GM19238 (cell line): Measurements from ENCODE around the gene NIT1.
A peak's percentile ranks its signal among the peaks of the same experiment; 100 is the strongest.

Experiments
- DNase-seq: peaks from one replicate; pipeline ENCODE4 v3.0.0; 2011; ENCODE audit warnings: low spot score; ENCODE audit not compliant: insufficient read length

NIT1 gene

GRCh38 chr1:161145832-161146231 lies 27.9 kb downstream of the NIT1 start:
- no peak for DNase-seq

GRCh38 chr1:161153176-161153575 lies 35.3 kb downstream of the NIT1 start:
- no peak for DNase-seq

GRCh38 chr1:161153682-161154337 lies 35.9 kb downstream of the NIT1 start, which contains the start of gene UFC1:
UFC1 (plus strand) TSS chr1:161153978; CDS start chr1:161153998, 20 bp downstream.
- peak; percentile 86 for DNase-seq

GRCh38 chr1:161157867-161158266 lies 40.0 kb downstream of the NIT1 start:
- DNase-seq, result no peak

GRCh38 chr1:161158316-161159010 lies 40.6 kb downstream of the NIT1 start:
- DNase-seq, result no peak

- DNase-seq, result peak; percentile 95
Observed at GRCh38 chr1:161159087-161159912, 41.4 kb downstream of the NIT1 start, which contains the start of gene USP21. USP21 (plus strand) TSS chr1:161159500; CDS start chr1:161160641, 1,141 bp downstream.

GRCh38 chr1:161159913-161160243 lies 42.0 kb downstream of the NIT1 start:
- DNase-seq, result no peak

- no peak for DNase-seq
Observed at GRCh38 chr1:161160671-161161145, 42.8 kb downstream of the NIT1 start.

GRCh38 chr1:161161652-161162051 lies 43.7 kb downstream of the NIT1 start:
- DNase-seq, result no peak

- DNase-seq, result no peak
Observed at GRCh38 chr1:161162052-161162451, 44.1 kb downstream of the NIT1 start.

GRCh38 chr1:161162806-161163205 lies 44.9 kb downstream of the NIT1 start:
- DNase-seq, result no peak

- DNase-seq, result no peak
Observed at GRCh38 chr1:161163793-161164192, 45.9 kb downstream of the NIT1 start.

- DNase-seq, result no peak
Observed at GRCh38 chr1:161164901-161165610, 47.2 kb downstream of the NIT1 start.

- peak; percentile 89 for DNase-seq
Observed at GRCh38 chr1:161165742-161166668, 48.1 kb downstream of the NIT1 start, which contains the start of gene PPOX. PPOX (plus strand) TSS chr1:161166426; CDS start chr1:161166848, 422 bp downstream.

- no peak for DNase-seq
Observed at GRCh38 chr1:161166669-161167548, 49.0 kb downstream of the NIT1 start.

GRCh38 chr1:161168906-161169305 lies 51.0 kb downstream of the NIT1 start:
- DNase-seq, result no peak
